Measurements from ENCODE around the gene FBXL16.

- no peak for TF ChIP-seq CTCF (conservative IDR thresholded peaks at IDR 0.05; ENCODE audit: low read depth, low read length)
- no peak for TF ChIP-seq EZH2 (IDR thresholded peaks at IDR 0.05; ENCODE audit: borderline replicate concordance, low read depth, low read length, poor library complexity, severe bottlenecking)
These were observed 29.1 kb downstream of the FBXL16 start for GRCh38 chr16:676565-676902.

All from A673 (cell line).